PC-9 (cell line): ENCODE data around the gene GRM8. TPM values are rescaled to one million over a fixed set of nuclear protein-coding genes. Genes with fewer than 3 reads are reported as not detected.

Experiments
- BruUV-seq: library from RNA; stranded (reverse); fragments of 400-500 nt; replicated peaks from 2 replicates; lab custom pipeline; 2021; lab: Mats Ljungman, UMichigan
- CTCF ChIA-PET: fragments of 300-600 bp; sonication (Branson Sonifier 250); formaldehyde crosslinking; loops from one replicate; lab custom pipeline; 2022; ENCODE audit warnings: antibody characterized with exemption; lab: Charles Lee
- POLR2A ChIA-PET: fragments of 300-600 bp; sonication (Branson Sonifier 250); formaldehyde crosslinking; loops from one replicate; lab custom pipeline; 2022; ENCODE audit warnings: antibody characterized with exemption; ENCODE audit not compliant: unreplicated experiment; lab: Charles Lee
- DNase-seq, 2 experiments: peaks; one replicate each; pipeline versions ENCODE4 v3.0.0 to v3.0.0-alpha.2; 2015 to 2022; ENCODE audit warnings: mixed read lengths in 1 of 2
- H2AFZ ChIP-seq: fragments of 200-600 bp; sonication (generic); 2 replicates; pipeline ENCODE4 v1.8.1; 2017; ENCODE audit warnings: antibody characterized with exemption
- H3F3A ChIP-seq: fragments of 200-600 bp; sonication (generic); 2 replicates; pipeline ENCODE4 v1.8.1; 2017; ENCODE audit warnings: antibody characterized with exemption, mild to moderate bottlenecking, low read depth; ENCODE audit not compliant: insufficient read depth
- H3K27ac ChIP-seq: fragments of 200-600 bp; sonication (generic); 2 replicates; pipeline ENCODE4 v1.6.1; 2016; ENCODE audit warnings: mixed run types
- H3K27me3 ChIP-seq: fragments of 200-600 bp; sonication (generic); 2 replicates; pipeline ENCODE4 v1.6.1; 2016; ENCODE audit warnings: low read depth, mixed run types; ENCODE audit not compliant: insufficient read depth
- H3K36me3 ChIP-seq: fragments of 200-600 bp; sonication (generic); 2 replicates; pipeline ENCODE4 v1.6.1; 2016; ENCODE audit warnings: low read depth, mixed run types
- H3K4me1 ChIP-seq: fragments of 200-600 bp; sonication (generic); replicated peaks from 2 replicates; pipeline ENCODE4 v1.6.1; 2016; ENCODE audit warnings: mixed run types; ENCODE audit not compliant: insufficient read depth
- H3K4me2 ChIP-seq: fragments of 200-600 bp; sonication (generic); 2 replicates; pipeline ENCODE4 v1.6.1; 2017; ENCODE audit warnings: mixed run types
- H3K4me3 ChIP-seq: fragments of 200-600 bp; sonication (generic); 2 replicates; pipeline ENCODE4 v1.6.1; 2016; ENCODE audit warnings: mixed run types
- H3K79me2 ChIP-seq: fragments of 200-600 bp; sonication (generic); 2 replicates; pipeline ENCODE4 v1.6.1; 2017; ENCODE audit warnings: low read depth, mixed run types
- H3K9me2 ChIP-seq: fragments of 200-600 bp; sonication (generic); 2 replicates; pipeline ENCODE4 v1.8.1; 2017; ENCODE audit warnings: mild to moderate bottlenecking; ENCODE audit not compliant: insufficient read depth
- H3K9me3 ChIP-seq: fragments of 200-600 bp; sonication (generic); 2 replicates; pipeline ENCODE4 v1.8.1; 2016; ENCODE audit warnings: low read depth; ENCODE audit not compliant: insufficient read depth
- H4K20me1 ChIP-seq: fragments of 200-600 bp; sonication (generic); 2 replicates; pipeline ENCODE4 v1.8.1; 2017; ENCODE audit not compliant: insufficient read depth
- EZH2 ChIP-seq: fragments of 200-600 bp; sonication (generic); IDR thresholded peaks from 2 replicates; pipeline ENCODE4 v1.8.0; 2017; ENCODE audit warnings: antibody characterized with exemption, low read depth
- intact Hi-C: fragments of 100-400 bp; cut with micrococcal nuclease; formaldehyde crosslinking; loops from one replicate; pipeline ENCODE4 v1.10.0; 2022; ENCODE audit not compliant: unreplicated experiment
- total RNA-seq: library from RNA; stranded (reverse); gene quantifications from 2 replicates; pipeline ENCODE4 v1.2.3, GENCODE V29; 2021
- TF ChIP-seq, protein P1 (sequence below): fragments of 200-600 bp; sonication (generic); conservative IDR thresholded peaks from 2 replicates; pipeline ENCODE4 v1.6.1; 2017; ENCODE audit warnings: mixed run types, antibody characterized with exemption, mild to moderate bottlenecking, moderate library complexity

The GRM8 gene
- total RNA-seq, 1 experiment from 2014 or later: not detected

DNA sequence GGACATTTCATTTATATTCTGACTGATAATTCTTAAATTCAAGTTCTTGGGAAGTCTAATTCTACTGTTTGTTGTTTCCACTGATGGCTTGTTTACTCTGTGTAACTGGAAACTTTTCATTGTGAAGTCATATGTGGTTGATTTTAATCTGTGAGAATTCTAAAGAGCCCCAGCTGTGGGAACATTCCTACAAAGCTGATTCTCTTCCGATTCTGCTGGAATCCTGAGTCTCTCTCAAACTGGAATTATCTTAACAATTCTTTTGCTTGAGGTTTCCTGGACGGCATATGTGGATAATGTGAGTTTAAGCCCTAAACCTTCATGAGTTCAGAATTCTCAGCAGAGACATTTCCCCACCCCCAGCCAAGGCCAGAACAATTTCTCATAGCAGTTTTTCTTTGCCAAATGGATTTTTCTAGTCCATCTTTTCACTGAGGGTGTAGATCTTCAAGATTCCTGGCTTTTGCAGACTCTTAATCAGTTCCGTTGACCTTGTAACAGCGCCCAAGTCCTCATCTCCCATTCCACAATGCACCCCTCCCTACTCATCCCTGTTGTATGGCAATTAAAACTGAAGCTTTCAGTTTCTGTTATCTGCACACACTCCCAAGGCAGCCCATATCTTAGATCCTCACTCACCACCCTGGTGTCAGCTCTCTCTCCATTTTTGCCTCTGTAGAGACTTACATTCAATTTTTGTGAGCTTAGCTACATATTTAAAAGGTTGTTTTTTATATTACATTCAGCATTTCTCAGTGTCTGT lies 37.6 kb downstream of the GRM8 start:
- no peak for DNase-seq
- Histone ChIP-seq H3K9me2 (no peaks in the 10 kb centered on the region), H4K20me1 (no peaks in the 10 kb centered on the region), H3K4me2 (no peak overlapping the region), H3K36me3 (no peaks in the 10 kb centered on the region), H2AFZ (no peak overlapping the region), H3K9me3 (no peaks in the 10 kb centered on the region), H3K4me3 (no peak overlapping the region), H3K27ac (no peak overlapping the region), H3F3A (no peaks in the 10 kb centered on the region), H3K27me3 (0 out of 2 replicates have a peak, but pooled peaks cover 11% of the 10 kb centered on the region), H3K79me2 (no peaks in the 10 kb centered on the region), H3K4me1 (no peaks in the 10 kb centered on the region)
- ChIA-PET POLR2A (no interaction called here), CTCF (no interaction called here)
- BruUV-seq: no TSS peak
- TF ChIP-seq, protein P1, sequence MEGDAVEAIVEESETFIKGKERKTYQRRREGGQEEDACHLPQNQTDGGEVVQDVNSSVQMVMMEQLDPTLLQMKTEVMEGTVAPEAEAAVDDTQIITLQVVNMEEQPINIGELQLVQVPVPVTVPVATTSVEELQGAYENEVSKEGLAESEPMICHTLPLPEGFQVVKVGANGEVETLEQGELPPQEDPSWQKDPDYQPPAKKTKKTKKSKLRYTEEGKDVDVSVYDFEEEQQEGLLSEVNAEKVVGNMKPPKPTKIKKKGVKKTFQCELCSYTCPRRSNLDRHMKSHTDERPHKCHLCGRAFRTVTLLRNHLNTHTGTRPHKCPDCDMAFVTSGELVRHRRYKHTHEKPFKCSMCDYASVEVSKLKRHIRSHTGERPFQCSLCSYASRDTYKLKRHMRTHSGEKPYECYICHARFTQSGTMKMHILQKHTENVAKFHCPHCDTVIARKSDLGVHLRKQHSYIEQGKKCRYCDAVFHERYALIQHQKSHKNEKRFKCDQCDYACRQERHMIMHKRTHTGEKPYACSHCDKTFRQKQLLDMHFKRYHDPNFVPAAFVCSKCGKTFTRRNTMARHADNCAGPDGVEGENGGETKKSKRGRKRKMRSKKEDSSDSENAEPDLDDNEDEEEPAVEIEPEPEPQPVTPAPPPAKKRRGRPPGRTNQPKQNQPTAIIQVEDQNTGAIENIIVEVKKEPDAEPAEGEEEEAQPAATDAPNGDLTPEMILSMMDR: no peak
- TF ChIP-seq EZH2: no peak
- intact Hi-C loops: no loop called here

DNA sequence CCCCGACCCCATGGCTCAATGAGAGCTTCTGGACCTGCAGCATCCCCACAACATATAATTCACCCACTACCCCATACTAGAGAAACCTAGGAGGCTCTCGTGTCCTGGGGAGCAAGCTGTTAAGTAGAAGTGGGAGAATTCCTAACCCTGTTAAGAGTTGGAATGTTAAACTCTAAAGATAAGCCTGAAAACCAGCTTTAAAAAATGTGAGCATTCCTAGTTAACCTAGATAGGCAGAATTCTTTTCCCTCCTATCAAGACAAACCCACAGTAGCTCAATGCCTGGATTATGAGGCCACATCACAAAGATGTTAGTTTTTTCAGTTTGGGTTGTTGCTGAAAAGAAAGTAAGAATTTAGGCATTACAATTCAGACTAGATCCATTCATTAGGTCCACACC lies 42.9 kb downstream of the GRM8 start:
- Histone ChIP-seq H2AFZ (no peak overlapping the region), H3K9me3 (no peaks in the 10 kb centered on the region), H3K27me3 (peaks cover 18% of the 10 kb centered on the region), H3K4me3 (no peak overlapping the region), H3F3A (no peaks in the 10 kb centered on the region), H3K4me2 (no peak overlapping the region), H3K36me3 (no peaks in the 10 kb centered on the region), H4K20me1 (no peaks in the 10 kb centered on the region), H3K27ac (no peak overlapping the region), H3K79me2 (no peaks in the 10 kb centered on the region), H3K9me2 (peaks cover 2% of the 10 kb centered on the region; the same call in 1 of the 2 replicates), H3K4me1 (no peaks in the 10 kb centered on the region)
- no peak for TF ChIP-seq EZH2
- TF ChIP-seq, protein P1: no peak
- intact Hi-C loops: no loop called here
- no peak for DNase-seq
- ChIA-PET CTCF (no interaction called here), POLR2A (no interaction called here)
- no TSS peak for BruUV-seq

DNA sequence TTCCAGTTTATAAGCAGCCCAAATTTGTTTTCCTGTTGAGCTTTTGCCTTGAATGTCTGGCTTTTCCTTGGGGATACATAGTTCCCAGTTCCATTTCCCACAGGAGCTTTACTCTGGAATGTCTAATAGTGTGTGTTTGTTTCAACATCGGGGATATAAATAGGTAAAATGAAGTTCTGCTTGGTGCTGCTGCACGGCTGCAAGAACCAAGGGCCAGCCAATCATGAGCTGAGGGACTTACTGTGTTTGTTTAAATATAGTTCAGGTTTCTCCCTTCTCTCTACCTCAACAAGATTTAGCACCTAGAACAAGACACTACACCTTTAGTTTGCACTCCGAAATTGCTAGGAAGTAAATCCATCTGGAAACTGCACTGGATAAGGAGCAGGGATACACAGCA lies 43.9 kb downstream of the GRM8 start:
- Histone ChIP-seq H3K27ac (no peak overlapping the region), H3F3A (no peaks in the 10 kb centered on the region), H2AFZ (no peak overlapping the region), H3K9me3 (no peaks in the 10 kb centered on the region), H3K79me2 (no peaks in the 10 kb centered on the region), H3K9me2 (peaks cover 3% of the 10 kb centered on the region; the same call in 1 of the 2 replicates), H3K27me3 (peaks cover 15% of the 10 kb centered on the region), H3K4me1 (no peaks in the 10 kb centered on the region), H3K4me3 (no peak overlapping the region), H3K36me3 (no peaks in the 10 kb centered on the region), H3K4me2 (no peak overlapping the region), H4K20me1 (no peaks in the 10 kb centered on the region)
- POLR2A ChIA-PET: no interaction called here
- DNase-seq: no peak
- BruUV-seq: no TSS peak
- TF ChIP-seq, protein P1: no peak
- no peak for TF ChIP-seq EZH2
- intact Hi-C loops: no loop called here
- CTCF ChIA-PET: no interaction called here
